GM12878 (cell line): Measurements from ENCODE around the gene CNTNAP2. TPM values are rescaled to one million over a fixed set of nuclear protein-coding genes. Genes with fewer than 3 reads are reported as not detected.

ENCODE experiments used
- ATAC-seq: fragments of 200-7000 bp; cut with Tn5 transposase; 3 replicates; pipeline ENCODE4 v1.9.1; 2020; ENCODE audit warnings: mild to moderate bottlenecking, moderate library complexity
- BruUV-seq: library from RNA; stranded (reverse); fragments of 400-500 nt; replicated peaks from 2 replicates; lab custom pipeline; 2021; lab: Mats Ljungman, UMichigan
- CTCF ChIA-PET: fragments of 300-600 bp; sonication (Branson Sonifier 250); formaldehyde crosslinking; extraction: SDS; loops from one replicate; lab custom pipeline; 2021; ENCODE audit warnings: inconsistent platforms; lab: Yijun Ruan, JAX
- POLR2A ChIA-PET: fragments of 350-600 bp; formaldehyde crosslinking; extraction: SDS; loops from one replicate; lab custom pipeline; 2021; ENCODE audit warnings: inconsistent platforms; lab: Charles Lee
- RAD21 ChIA-PET: fragments of 300-600 bp; sonication (Branson Sonifier 250); formaldehyde crosslinking; loops from one replicate; lab custom pipeline; 2023; ENCODE audit warnings: antibody characterized with exemption; ENCODE audit not compliant: unreplicated experiment; lab: Charles Lee
- SMC1A ChIA-PET: fragments of 300-600 bp; sonication (Branson Sonifier 250); formaldehyde crosslinking; loops from one replicate; lab custom pipeline; 2023; ENCODE audit not compliant: unreplicated experiment, uncharacterized antibody; lab: Charles Lee
- DNase-seq: peaks from one replicate; pipeline ENCODE4 v3.0.0-alpha.2; 2011; ENCODE audit warnings: low read depth, low spot score
- FAIRE-seq: peaks from 3 replicates; lab custom pipeline; 2011; peaks lifted over from hg19 to GRCh38; lab: Jason Lieb, UNC
- H2AFZ ChIP-seq: 2 replicates; pipeline ENCODE4 v1.6.0; 2011; ENCODE audit warnings: low read depth, low read length, control low read depth; ENCODE audit not compliant: control insufficient read depth
- H3K27ac ChIP-seq: 2 replicates; pipeline ENCODE4 v1.5.1; 2011; ENCODE audit warnings: control low read depth; ENCODE audit not compliant: control insufficient read depth, insufficient read depth
- H3K27me3 ChIP-seq, 2 experiments: replicated peaks in 1 of 2; 2 replicates each; pipeline versions ENCODE4 v1.6.0 to v1.6.1; 2011; ENCODE audit warnings: low read length in 1 of 2; ENCODE audit not compliant: control insufficient read depth in 2 of 2, insufficient read depth in 2 of 2
- H3K36me3 ChIP-seq, 2 experiments: 2 replicates each; pipeline ENCODE4 v1.5.1; 2011; ENCODE audit warnings: low read length in 1 of 2; ENCODE audit not compliant: control insufficient read depth in 2 of 2, insufficient read depth in 2 of 2
- H3K4me1 ChIP-seq: 2 replicates; pipeline ENCODE4 v1.6.1; 2011; ENCODE audit warnings: mild to moderate bottlenecking, low read length, moderate library complexity, mixed read lengths; ENCODE audit not compliant: control insufficient read depth, insufficient read depth
- H3K4me2 ChIP-seq: 2 replicates; pipeline ENCODE4 v1.6.0; 2011; ENCODE audit warnings: control low read depth; ENCODE audit not compliant: control insufficient read depth, insufficient read depth
- H3K4me3 ChIP-seq: fragments of 200-600 bp; sonication (generic); 2 replicates; pipeline ENCODE4 v1.5.1; 2016
- H3K79me2 ChIP-seq: 2 replicates; pipeline ENCODE4 v1.6.0; 2011; ENCODE audit warnings: low read length; ENCODE audit not compliant: control insufficient read depth, insufficient read depth
- H3K9ac ChIP-seq: 2 replicates; pipeline ENCODE4 v1.8.0; 2011; ENCODE audit warnings: low read length, control low read depth, mixed read lengths; ENCODE audit not compliant: control insufficient read depth, insufficient read depth
- H3K9me3 ChIP-seq: replicated peaks from 3 replicates; pipeline ENCODE4 v1.5.1; 2011; ENCODE audit warnings: mild to moderate bottlenecking, low read length; ENCODE audit not compliant: control insufficient read depth, insufficient read depth
- H4K20me1 ChIP-seq: 2 replicates; pipeline ENCODE4 v1.6.0; 2011; ENCODE audit not compliant: control insufficient read depth, insufficient read depth
- BRCA1 ChIP-seq: IDR thresholded peaks from 2 replicates; pipeline ENCODE4 v1.6.1; 2011; ENCODE audit warnings: low read depth, low read length, improper control_type of control experiment
- CHD2 ChIP-seq: IDR thresholded peaks from 2 replicates; pipeline ENCODE4 v1.6.1; 2011; ENCODE audit warnings: low read depth, low read length, improper control_type of control experiment, borderline replicate concordance
- POLR2AphosphoS2 ChIP-seq: IDR thresholded peaks from 2 replicates; pipeline ENCODE4 v1.6.1; 2011; ENCODE audit warnings: low read depth, mild to moderate bottlenecking, low read length, improper control_type of control experiment, moderate library complexity
- POLR2AphosphoS5 ChIP-seq: IDR thresholded peaks from 2 replicates; pipeline ENCODE4 v1.6.1; 2011; ENCODE audit warnings: mild to moderate bottlenecking, low read length, inconsistent platforms
- REST ChIP-seq: IDR thresholded peaks from 2 replicates; pipeline ENCODE4 v1.6.1; 2012; ENCODE audit warnings: mild to moderate bottlenecking, low read depth, low read length
- SP1 ChIP-seq: IDR thresholded peaks from one replicate; pipeline ENCODE4 v1.6.1; 2011; ENCODE audit warnings: low read depth, low read length
- USF1 ChIP-seq: IDR thresholded peaks from 2 replicates; pipeline ENCODE4 v1.6.1; 2011; ENCODE audit warnings: borderline replicate concordance, low read depth, mild to moderate bottlenecking, moderate library complexity, mixed read lengths, low read length; ENCODE audit not compliant: insufficient read depth; ENCODE audit errors: extremely low read length
- ZBED1 ChIP-seq: IDR thresholded peaks from 2 replicates; pipeline ENCODE4 v1.6.1; 2016; ENCODE audit warnings: borderline replicate concordance
- WGBS: methylation state at CpG from one replicate; pipeline ENCODE4 v1.1.6; 2016; ENCODE audit warnings: low lambda C conversion rate; ENCODE audit not compliant: insufficient replicate concordance, insufficient coverage; ENCODE audit errors: missing lambda C conversion rate; 5-methylcytosine and 5-hydroxymethylcytosine counted together
- in situ Hi-C: fragments of 300-500 bp; cut with MboI; formaldehyde crosslinking; loops from 9 replicates; pipeline ENCODE4 v1.14.3; 2018; ENCODE audit warnings: mixed read lengths
- intact Hi-C: fragments of 100-400 bp; cut with micrococcal nuclease; formaldehyde crosslinking; loops from one replicate; pipeline ENCODE4 v1.14.2; 2022; ENCODE audit not compliant: unreplicated experiment
- polyA plus RNA-seq, 11 experiments: library from polyadenylated mRNA; depleted of rRNA in 4 of 11; unstranded in 6 of 11; stranded (reverse) in 5 of 11; fragments of >200 nt; fragmentation: Nextera tagmentation in 4 of 11; fragmentation: Illumina TruSeq in 1 of 11; extraction: Ambion mirVana in 4 of 11; extraction: Trizol in 1 of 11; gene quantifications; 1 replicate in 1 of 11; 2 replicates in 10 of 11; pipeline versions ENCODE4 v1.2.1 to v1.2.3, GENCODE V29; 2011 to 2016; ENCODE audit warnings: inconsistent platforms in 2 of 11, missing spikeins in 2 of 11, low read depth in 1 of 11
- total RNA-seq, 4 experiments: library from RNA; depleted of rRNA in 3 of 4; stranded (reverse); fragments of >200 nt in 3 of 4; fragmentation: Illumina TruSeq in 1 of 4; extraction: Trizol in 1 of 4; gene quantifications; 2 replicates each; pipeline versions ENCODE4 v1.2.1 to v1.2.3, GENCODE V29; 2013 to 2021

CNTNAP2 gene
- total and polyA plus RNA-seq, 10 of the 15 experiments (the other 5 are each of a cell fraction or from before 2014, with no cell fraction given), result 0.03 to 0.08 (median 0.03) TPM; not detected in 7

GRCh38 chr7:148260599-148260998 lies 2144.0 kb downstream of the CNTNAP2 start:
- CTCF ChIA-PET, result interaction anchor here (0.6 to 2.5 kb wide), 2 partner anchors 18 to 129 kb away, joined by 3 to 11 read pairs; no protein-coding TSS in a partner anchor
- Histone ChIP-seq H2AFZ (no peak overlapping the region), H4K20me1 (no peaks in the 10 kb centered on the region), H3K4me2 (no peak overlapping the region), H3K4me3 (no peak overlapping the region), H3K79me2 (no peaks in the 10 kb centered on the region), H3K9ac (no peak overlapping the region), H3K4me1 (no peaks in the 10 kb centered on the region), H3K27ac (no peak overlapping the region), H3K9me3 (no peaks in the 10 kb centered on the region), H3K27me3 (no peaks in the 10 kb centered on the region), H3K36me3 (no peaks in the 10 kb centered on the region)
- FAIRE-seq (no peak), ATAC-seq (no peak), DNase-seq (no peak)
- BruUV-seq, result no TSS peak
- in situ Hi-C loops (loop anchor here (25.0 kb wide), 1 partner anchor 227 kb away; no protein-coding TSS in a partner anchor), intact Hi-C loops (loop anchor here (10.0 kb wide), 1 partner anchor 1016 kb away; no protein-coding TSS in a partner anchor)
- TF ChIP-seq ZBED1 (no peak), SP1 (no peak), CHD2 (no peak), POLR2AphosphoS2 (no peak), USF1 (no peak), POLR2AphosphoS5 (no peak), REST (no peak), BRCA1 (no peak)
- WGBS, result 63% methylated on average over 5 of the region's 5 CpGs
- POLR2A ChIA-PET, result no interaction called here
- SMC1A ChIA-PET, result no interaction called here
- RAD21 ChIA-PET, result no interaction called here
